ENCODE data around the gene GNPTG. TPM values are rescaled to one million over a fixed set of nuclear protein-coding genes. Genes with fewer than 3 reads are reported as not detected.

Gene GNPTG
- polyA plus RNA-seq, 1 experiment = 113 TPM

DNA sequence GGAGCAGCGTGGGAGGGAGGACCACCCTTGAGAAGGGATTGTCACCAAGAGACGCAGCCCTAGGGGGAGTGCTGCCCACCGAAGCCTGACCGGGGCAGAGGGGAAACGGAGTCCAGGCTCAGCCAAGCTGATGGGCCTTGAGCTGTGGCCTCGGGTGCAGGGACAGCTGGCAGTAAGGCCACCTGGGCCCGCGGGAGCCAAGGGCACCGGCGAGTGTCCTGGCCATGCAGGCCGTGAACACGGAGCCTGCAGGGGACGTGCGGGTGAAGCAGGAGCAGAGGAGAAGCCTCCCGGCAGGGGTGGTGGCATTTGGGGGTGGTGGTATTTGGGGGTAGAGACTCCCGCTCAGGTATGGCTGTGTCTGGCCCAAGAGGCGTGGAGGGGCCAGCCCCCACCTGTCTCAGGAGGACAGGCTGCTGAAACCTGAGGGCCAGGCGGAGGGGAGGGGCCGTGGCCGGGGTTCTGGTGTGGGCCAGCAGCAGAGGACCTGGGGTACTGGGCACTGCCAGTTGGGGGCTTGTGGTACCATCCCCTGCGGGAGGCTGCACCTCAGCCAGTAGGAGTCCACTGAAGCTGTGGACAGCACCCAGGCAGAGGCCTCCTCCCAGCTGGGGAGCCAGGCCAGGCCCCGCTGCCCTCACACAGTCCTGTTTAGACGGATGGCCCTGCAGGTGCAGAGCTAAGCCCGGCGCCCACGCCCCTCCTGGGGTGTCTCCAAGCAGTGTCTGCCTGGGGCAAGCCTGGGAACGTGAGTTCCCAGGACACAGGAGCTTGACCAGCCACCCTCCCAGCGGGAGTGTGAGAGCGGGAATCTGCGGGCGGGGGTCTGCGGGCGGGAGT is 4.5 kb downstream of the GNPTG start:
- H3K27me3 ChIP-seq (ENCODE audit: control insufficient read depth, insufficient read depth, low read length) = no peaks in the 10 kb centered on the region

DNA sequence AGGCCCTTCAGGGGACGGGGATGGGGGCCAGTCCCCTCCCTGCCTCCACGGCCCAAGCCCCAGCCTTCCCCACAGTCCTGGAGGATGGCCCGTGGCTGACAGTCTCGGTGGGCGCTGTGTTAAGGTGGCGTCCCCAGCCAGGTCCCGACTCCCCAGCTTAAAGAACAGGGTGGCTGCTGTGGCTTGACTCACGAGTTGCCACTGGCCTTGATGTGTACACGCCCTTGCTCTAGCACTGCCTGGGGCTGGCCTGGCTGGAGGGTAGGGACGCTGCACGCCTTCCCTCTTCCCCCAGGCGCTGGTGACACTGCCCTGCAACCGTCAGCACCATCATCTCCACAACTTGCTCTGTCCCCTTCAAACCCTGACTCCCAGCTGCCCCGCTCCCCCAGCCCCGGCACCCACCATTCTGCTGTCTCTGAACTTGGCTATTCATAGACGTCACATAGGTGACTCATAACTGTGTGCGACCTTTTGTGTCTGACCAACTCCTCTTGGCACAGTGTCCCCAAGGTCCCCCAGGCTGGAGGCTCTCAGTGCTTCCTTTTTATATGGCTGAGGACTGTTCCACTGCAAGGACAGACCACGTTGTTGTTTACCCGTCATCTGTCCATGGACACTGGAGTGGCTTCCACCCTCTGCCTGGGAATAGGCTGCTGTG is 6.3 kb downstream of the GNPTG start:
- CTCF ChIA-PET = no interaction called here
- no peak for DNase-seq (ENCODE audit: low read depth)
- POLR2A ChIA-PET = no interaction called here
- Histone ChIP-seq H3K4me3 (ENCODE audit: low read depth, low read length) (no peak overlapping the region), H3K27me3 (ENCODE audit: control insufficient read depth, insufficient read depth, low read length) (no peaks in the 10 kb centered on the region), H3K36me3 (ENCODE audit: control insufficient read depth, insufficient read depth, low read length) (peaks cover 16% of the 10 kb centered on the region)
- TF ChIP-seq, protein P1, sequence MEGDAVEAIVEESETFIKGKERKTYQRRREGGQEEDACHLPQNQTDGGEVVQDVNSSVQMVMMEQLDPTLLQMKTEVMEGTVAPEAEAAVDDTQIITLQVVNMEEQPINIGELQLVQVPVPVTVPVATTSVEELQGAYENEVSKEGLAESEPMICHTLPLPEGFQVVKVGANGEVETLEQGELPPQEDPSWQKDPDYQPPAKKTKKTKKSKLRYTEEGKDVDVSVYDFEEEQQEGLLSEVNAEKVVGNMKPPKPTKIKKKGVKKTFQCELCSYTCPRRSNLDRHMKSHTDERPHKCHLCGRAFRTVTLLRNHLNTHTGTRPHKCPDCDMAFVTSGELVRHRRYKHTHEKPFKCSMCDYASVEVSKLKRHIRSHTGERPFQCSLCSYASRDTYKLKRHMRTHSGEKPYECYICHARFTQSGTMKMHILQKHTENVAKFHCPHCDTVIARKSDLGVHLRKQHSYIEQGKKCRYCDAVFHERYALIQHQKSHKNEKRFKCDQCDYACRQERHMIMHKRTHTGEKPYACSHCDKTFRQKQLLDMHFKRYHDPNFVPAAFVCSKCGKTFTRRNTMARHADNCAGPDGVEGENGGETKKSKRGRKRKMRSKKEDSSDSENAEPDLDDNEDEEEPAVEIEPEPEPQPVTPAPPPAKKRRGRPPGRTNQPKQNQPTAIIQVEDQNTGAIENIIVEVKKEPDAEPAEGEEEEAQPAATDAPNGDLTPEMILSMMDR (IDR thresholded peaks at IDR 0.05; ENCODE audit: insufficient read depth, low read depth, low read length) = no peak

More for the DNA sequence above, 4.5 kb downstream of the GNPTG start:
- H3K4me3 ChIP-seq (ENCODE audit: low read depth, low read length) = no peak overlapping the region
- no peak for DNase-seq (ENCODE audit: low read depth)
- peaks cover 3% of the 10 kb centered on the region for H3K36me3 ChIP-seq (ENCODE audit: control insufficient read depth, insufficient read depth, low read length)
- ChIA-PET CTCF (interaction anchor here (0.7 kb wide), 1 partner anchor 9 kb away, joined by 3 read pairs; no protein-coding TSS in a partner anchor), POLR2A (no interaction called here)
- TF ChIP-seq, protein P1 (IDR thresholded peaks at IDR 0.05; ENCODE audit: insufficient read depth, low read depth, low read length) = no peak

DNA sequence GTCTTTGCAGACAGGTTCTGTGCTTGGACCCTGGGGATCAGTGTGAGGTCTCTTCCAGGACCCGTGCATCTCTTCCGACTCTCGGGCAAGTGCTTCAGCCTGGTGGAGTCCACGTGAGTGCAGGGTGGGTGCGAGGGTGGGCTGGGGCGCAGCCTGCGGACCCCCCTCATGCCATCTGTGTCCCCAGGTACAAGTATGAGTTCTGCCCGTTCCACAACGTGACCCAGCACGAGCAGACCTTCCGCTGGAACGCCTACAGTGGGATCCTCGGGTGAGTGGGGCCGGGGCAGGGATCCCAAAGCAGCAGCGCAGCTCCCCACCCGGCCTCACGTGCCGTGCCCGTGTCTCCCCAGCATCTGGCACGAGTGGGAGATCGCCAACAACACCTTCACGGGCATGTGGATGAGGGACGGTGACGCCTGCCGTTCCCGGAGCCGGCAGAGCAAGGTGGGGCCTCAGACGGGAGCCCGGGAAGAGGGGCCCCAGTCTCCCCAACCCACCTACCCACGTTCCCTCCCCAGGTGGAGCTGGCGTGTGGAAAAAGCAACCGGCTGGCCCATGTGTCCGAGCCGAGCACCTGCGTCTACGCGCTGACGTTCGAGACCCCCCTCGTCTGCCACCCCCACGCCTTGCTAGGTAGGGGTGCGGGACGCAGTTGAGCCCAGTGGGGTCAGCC is 10.1 kb downstream of the GNPTG start:
- no peaks in the 10 kb centered on the region for H3K27me3 ChIP-seq (ENCODE audit: control insufficient read depth, insufficient read depth, low read length)
- POLR2A ChIA-PET = no interaction called here
- CTCF ChIA-PET = interaction anchor here (1.4 kb wide), 1 partner anchor 16 kb away, joined by 4 read pairs; no protein-coding TSS in a partner anchor
- no peak overlapping the region for H3K4me3 ChIP-seq (ENCODE audit: low read depth, low read length)
- H3K36me3 ChIP-seq (ENCODE audit: control insufficient read depth, insufficient read depth, low read length) = peaks cover 32% of the 10 kb centered on the region
- TF ChIP-seq, protein P1 (IDR thresholded peaks at IDR 0.05; ENCODE audit: insufficient read depth, low read depth, low read length) = no peak
- no peak for DNase-seq (ENCODE audit: low read depth)

DNA sequence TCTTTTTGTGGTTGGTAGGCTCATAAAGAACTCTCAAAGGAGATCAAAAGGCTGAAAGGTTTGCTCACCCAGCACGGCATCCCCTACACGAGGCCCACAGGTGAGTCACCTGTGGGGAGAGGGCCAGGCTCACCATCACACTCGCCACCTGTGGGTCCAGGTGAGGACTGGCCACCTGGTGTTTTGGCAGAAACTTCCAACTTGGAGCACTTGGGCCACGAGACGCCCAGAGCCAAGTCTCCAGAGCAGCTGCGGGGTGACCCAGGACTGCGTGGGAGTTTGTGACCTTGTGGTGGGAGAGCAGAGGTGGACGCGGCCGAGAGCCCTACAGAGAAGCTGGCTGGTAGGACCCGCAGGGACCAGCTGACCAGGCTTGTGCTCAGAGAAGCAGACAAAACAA is 11.1 kb downstream of the GNPTG start:
- ChIA-PET POLR2A (no interaction called here), CTCF (interaction anchor here (0.6 to 2.8 kb wide), 11 partner anchors 9 to 1024 kb away, joined by 3 to 20 read pairs (median 4); no protein-coding TSS in a partner anchor)
- no peak for DNase-seq (ENCODE audit: low read depth)
- Histone ChIP-seq H3K27me3 (ENCODE audit: control insufficient read depth, insufficient read depth, low read length) (no peaks in the 10 kb centered on the region), H3K36me3 (ENCODE audit: control insufficient read depth, insufficient read depth, low read length) (peaks cover 37% of the 10 kb centered on the region), H3K4me3 (ENCODE audit: low read depth, low read length) (no peak overlapping the region)
- TF ChIP-seq, protein P1 (IDR thresholded peaks at IDR 0.05; ENCODE audit: insufficient read depth, low read depth, low read length) = no peak

All from BJ (cell line).